ENCODE results near the gene CCHCR1.

GRCh38 chr6:31135710-31136109 lies 21.9 kb downstream of the CCHCR1 start:
- TF ChIP-seq CTCF (IDR thresholded peaks at IDR 0.05) (no peak), USF2 (IDR thresholded peaks at IDR 0.05) (no peak), POLR2A (IDR thresholded peaks at IDR 0.05; ENCODE audit: low read length) (no peak), KDM1A (IDR thresholded peaks at IDR 0.05; ENCODE audit: low read depth) (no peak), PBX3 (IDR thresholded peaks at IDR 0.05) (no peak), RAD21 (conservative IDR thresholded peaks at IDR 0.05 in 1 of 2, IDR thresholded peaks at IDR 0.05 in 1 of 2) (no peak), HOXA7 (CRISPR knock-in tag; IDR thresholded peaks at IDR 0.05) (no peak), RCOR1 (IDR thresholded peaks at IDR 0.05; ENCODE audit: low read depth, low read length) (no peak), JUN (IDR thresholded peaks at IDR 0.05) (no peak), BCL3 (IDR thresholded peaks at IDR 0.05) (no peak), SMC3 (IDR thresholded peaks at IDR 0.05) (no peak), GATA3 (IDR thresholded peaks at IDR 0.05; ENCODE audit: borderline replicate concordance) (no peak), EP300 (IDR thresholded peaks at IDR 0.05) (no peak)
